PC-9 (cell line): ENCODE results near the gene POLD2.

ENCODE experiments used
- EZH2 ChIP-seq: fragments of 200-600 bp; sonication (generic); IDR thresholded peaks from 2 replicates; pipeline ENCODE4 v1.8.0; 2017; ENCODE audit warnings: antibody characterized with exemption, low read depth
- TF ChIP-seq, protein P1 (sequence below): fragments of 200-600 bp; sonication (generic); conservative IDR thresholded peaks from 2 replicates; pipeline ENCODE4 v1.6.1; 2017; ENCODE audit warnings: mixed run types, antibody characterized with exemption, mild to moderate bottlenecking, moderate library complexity

DNA sequence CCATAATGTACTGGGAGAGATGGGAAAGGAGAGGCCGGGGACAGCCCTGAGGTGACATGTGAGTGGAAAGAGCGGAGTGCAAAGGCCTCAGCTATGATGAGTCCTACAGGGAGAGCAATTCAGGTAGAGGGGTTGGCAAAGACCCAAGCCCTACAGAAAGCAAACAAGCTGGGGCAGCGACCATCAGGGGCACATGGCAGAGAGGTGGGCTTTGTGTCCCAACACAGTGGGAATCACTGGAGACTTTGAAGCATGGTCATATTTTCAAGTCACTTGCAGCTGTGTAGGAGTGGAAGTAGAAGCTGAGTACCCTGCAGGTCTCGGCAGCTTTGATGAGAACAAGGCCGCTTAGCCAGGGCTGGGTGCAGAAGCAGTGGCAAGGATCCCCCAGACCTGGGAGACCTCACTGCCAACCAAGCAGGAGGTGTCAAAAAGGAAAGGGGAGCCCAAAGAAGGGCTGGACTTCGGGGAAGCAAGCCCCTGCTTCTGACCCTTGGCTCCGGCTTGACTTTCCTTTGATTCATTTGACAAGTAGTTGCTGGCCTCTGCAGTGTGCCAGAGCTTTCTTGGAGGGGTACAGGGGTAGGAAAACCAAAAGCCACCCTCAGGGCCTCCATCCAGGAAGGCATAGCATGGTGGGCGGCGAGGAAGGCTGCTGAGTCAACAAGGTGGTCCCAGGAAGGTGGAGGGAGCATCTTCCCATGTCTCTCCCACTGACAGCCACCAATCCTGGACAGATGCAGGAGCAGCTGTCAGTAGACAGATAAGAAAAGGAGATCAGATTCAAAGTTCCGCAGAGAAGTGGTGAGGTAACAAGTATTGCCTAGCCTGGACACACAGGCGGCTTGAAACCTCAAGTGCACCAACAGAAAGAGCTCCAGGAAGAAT is 56.0 kb downstream of the POLD2 start:
- TF ChIP-seq, protein P1, sequence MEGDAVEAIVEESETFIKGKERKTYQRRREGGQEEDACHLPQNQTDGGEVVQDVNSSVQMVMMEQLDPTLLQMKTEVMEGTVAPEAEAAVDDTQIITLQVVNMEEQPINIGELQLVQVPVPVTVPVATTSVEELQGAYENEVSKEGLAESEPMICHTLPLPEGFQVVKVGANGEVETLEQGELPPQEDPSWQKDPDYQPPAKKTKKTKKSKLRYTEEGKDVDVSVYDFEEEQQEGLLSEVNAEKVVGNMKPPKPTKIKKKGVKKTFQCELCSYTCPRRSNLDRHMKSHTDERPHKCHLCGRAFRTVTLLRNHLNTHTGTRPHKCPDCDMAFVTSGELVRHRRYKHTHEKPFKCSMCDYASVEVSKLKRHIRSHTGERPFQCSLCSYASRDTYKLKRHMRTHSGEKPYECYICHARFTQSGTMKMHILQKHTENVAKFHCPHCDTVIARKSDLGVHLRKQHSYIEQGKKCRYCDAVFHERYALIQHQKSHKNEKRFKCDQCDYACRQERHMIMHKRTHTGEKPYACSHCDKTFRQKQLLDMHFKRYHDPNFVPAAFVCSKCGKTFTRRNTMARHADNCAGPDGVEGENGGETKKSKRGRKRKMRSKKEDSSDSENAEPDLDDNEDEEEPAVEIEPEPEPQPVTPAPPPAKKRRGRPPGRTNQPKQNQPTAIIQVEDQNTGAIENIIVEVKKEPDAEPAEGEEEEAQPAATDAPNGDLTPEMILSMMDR: no peak
- TF ChIP-seq EZH2: no peak
